Glutamatergic neuron (in vitro differentiated cells): ENCODE results near the gene LPCAT3. TPM values are rescaled to one million over a fixed set of nuclear protein-coding genes. Genes with fewer than 3 reads are reported as not detected.

Experiments
- DNase-seq: peaks from one replicate; pipeline ENCODE4 v3.0.0; 2022
- H3K27ac Mint-ChIP-seq: one replicate; pipeline ENCODE4 v1.8.0; 2020; ENCODE audit warnings: mild to moderate bottlenecking, mixed read lengths, inconsistent platforms; ENCODE audit not compliant: unreplicated experiment
- H3K27me3 Mint-ChIP-seq: one replicate; pipeline ENCODE4 v1.8.0; 2020; ENCODE audit warnings: mild to moderate bottlenecking, moderate library complexity, mixed read lengths, inconsistent platforms; ENCODE audit not compliant: unreplicated experiment
- H3K36me3 Mint-ChIP-seq: one replicate; pipeline ENCODE4 v1.8.0; 2020; ENCODE audit warnings: mild to moderate bottlenecking, mixed read lengths, inconsistent platforms; ENCODE audit not compliant: unreplicated experiment
- H3K4me1 Mint-ChIP-seq: one replicate; pipeline ENCODE4 v1.8.0; 2020; ENCODE audit warnings: mild to moderate bottlenecking, low read depth, mixed read lengths, inconsistent platforms; ENCODE audit not compliant: unreplicated experiment
- H3K4me3 Mint-ChIP-seq: one replicate; pipeline ENCODE4 v1.8.0; 2020; ENCODE audit warnings: mild to moderate bottlenecking, mixed read lengths, inconsistent platforms; ENCODE audit not compliant: unreplicated experiment
- H3K9me3 Mint-ChIP-seq: one replicate; pipeline ENCODE4 v1.8.0; 2020; ENCODE audit warnings: mild to moderate bottlenecking, moderate library complexity, mixed read lengths, inconsistent platforms; ENCODE audit not compliant: unreplicated experiment
- CTCF ChIP-seq: fragments of 200-600 bp; sonication (generic); IDR thresholded peaks from one replicate; pipeline ENCODE4 v1.5.0; 2021; ENCODE audit not compliant: partially characterized antibody, unreplicated experiment
- total RNA-seq: library from RNA; stranded (reverse); fragmentation: NEBNext Ultra II Directional; extraction: Animal tissue kit (Norgen Biotek cat#: 25700); gene quantifications from one replicate; pipeline ENCODE4 v1.2.1, GENCODE V29; 2021; ENCODE audit not compliant: unreplicated experiment

LPCAT3 gene
- total RNA-seq, 1 donor from 2014 or later = 53.3 TPM

GRCh38 chr12:7001921-7002591, 16.2 kb downstream of the LPCAT3 start:
- no peaks in the 10 kb centered on the region for H3K9me3 Mint-ChIP-seq
- H3K27ac Mint-ChIP-seq = no peak overlapping the region
- no peak for DNase-seq
- no peaks in the 10 kb centered on the region for H3K4me1 Mint-ChIP-seq
- H3K27me3 Mint-ChIP-seq = peaks cover 3% of the 10 kb centered on the region
- no peak overlapping the region for H3K4me3 Mint-ChIP-seq
- no peak for TF ChIP-seq CTCF
- H3K36me3 Mint-ChIP-seq = no peaks in the 10 kb centered on the region

- no peaks in the 10 kb centered on the region for H3K4me1 Mint-ChIP-seq
- no peak for TF ChIP-seq CTCF
- peaks cover 4% of the 10 kb centered on the region for H3K27me3 Mint-ChIP-seq
- no peak overlapping the region for H3K27ac Mint-ChIP-seq
- no peaks in the 10 kb centered on the region for H3K9me3 Mint-ChIP-seq
- no peak for DNase-seq
- no peaks in the 10 kb centered on the region for H3K36me3 Mint-ChIP-seq
- H3K4me3 Mint-ChIP-seq = no peak overlapping the region
Measured at GRCh38 chr12:6998715-6999451, 19.4 kb downstream of the LPCAT3 start.

- no peak overlapping the region for H3K4me3 Mint-ChIP-seq
- no peak for TF ChIP-seq CTCF
- no peaks in the 10 kb centered on the region for H3K36me3 Mint-ChIP-seq
- H3K27me3 Mint-ChIP-seq = peaks cover 1% of the 10 kb centered on the region
- DNase-seq = no peak
- H3K9me3 Mint-ChIP-seq = no peaks in the 10 kb centered on the region
- H3K27ac Mint-ChIP-seq = no peak overlapping the region
- H3K4me1 Mint-ChIP-seq = no peaks in the 10 kb centered on the region
Measured at GRCh38 chr12:6996040-6996441, 22.2 kb downstream of the LPCAT3 start.

- Mint-ChIP-seq H3K4me1 (no peaks in the 10 kb centered on the region), H3K9me3 (no peaks in the 10 kb centered on the region), H3K36me3 (no peaks in the 10 kb centered on the region), H3K27me3 (no peaks in the 10 kb centered on the region), H3K27ac (no peak overlapping the region), H3K4me3 (no peak overlapping the region)
- no peak for TF ChIP-seq CTCF
- no peak for DNase-seq
Measured at GRCh38 chr12:6987956-6988553, 30.2 kb downstream of the LPCAT3 start.

GRCh38 chr12:6982532-6982931, 35.7 kb downstream of the LPCAT3 start:
- Mint-ChIP-seq H3K27me3 (no peaks in the 10 kb centered on the region), H3K9me3 (peaks cover 3% of the 10 kb centered on the region), H3K4me1 (no peaks in the 10 kb centered on the region), H3K36me3 (no peaks in the 10 kb centered on the region), H3K27ac (no peak overlapping the region), H3K4me3 (no peak overlapping the region)
- no peak for DNase-seq
- TF ChIP-seq CTCF = no peak
